Measurements from ENCODE around the gene PDE10A. TPM values are rescaled to one million over a fixed set of nuclear protein-coding genes. Genes with fewer than 3 reads are reported as not detected.
"Not testable (repeated sequence)": the region's sequence is repeated elsewhere in the genome, so short reads cannot be mapped to it uniquely, and the experiment has no call there.

The PDE10A gene
- total RNA-seq, 4 donors from 2014 or later = 2.9 to 8.8 (median 3.9) TPM

DNA sequence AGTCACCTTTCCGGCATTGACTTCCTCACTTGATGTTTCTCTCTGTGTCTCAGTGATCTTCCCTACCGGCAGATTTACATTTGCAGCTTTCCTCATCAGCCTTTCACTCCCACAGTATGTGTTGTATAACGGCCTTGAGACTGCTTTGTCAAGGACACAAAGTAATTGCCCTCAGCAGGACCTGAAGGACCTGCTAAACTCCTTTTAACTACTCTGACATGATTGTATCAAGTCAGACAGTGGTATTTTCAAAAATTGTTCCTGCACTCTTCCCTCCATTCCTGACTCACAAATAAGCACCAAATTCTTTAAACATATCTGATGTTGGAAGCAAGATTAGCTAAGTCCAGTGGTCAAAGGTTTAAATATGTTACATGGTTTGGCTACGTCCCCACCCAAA, 62.4 kb downstream of the PDE10A start:
- H3K27me3 ChIP-seq = no peaks in the 10 kb centered on the region
- DNase-seq (ENCODE audit: extremely low spot score) = no peak
- no peak for TF ChIP-seq POLR2A (IDR thresholded peaks at IDR 0.05; ENCODE audit: low read depth)
- no peak for TF ChIP-seq EP300 (IDR thresholded peaks at IDR 0.05)
- TF ChIP-seq, protein P1, sequence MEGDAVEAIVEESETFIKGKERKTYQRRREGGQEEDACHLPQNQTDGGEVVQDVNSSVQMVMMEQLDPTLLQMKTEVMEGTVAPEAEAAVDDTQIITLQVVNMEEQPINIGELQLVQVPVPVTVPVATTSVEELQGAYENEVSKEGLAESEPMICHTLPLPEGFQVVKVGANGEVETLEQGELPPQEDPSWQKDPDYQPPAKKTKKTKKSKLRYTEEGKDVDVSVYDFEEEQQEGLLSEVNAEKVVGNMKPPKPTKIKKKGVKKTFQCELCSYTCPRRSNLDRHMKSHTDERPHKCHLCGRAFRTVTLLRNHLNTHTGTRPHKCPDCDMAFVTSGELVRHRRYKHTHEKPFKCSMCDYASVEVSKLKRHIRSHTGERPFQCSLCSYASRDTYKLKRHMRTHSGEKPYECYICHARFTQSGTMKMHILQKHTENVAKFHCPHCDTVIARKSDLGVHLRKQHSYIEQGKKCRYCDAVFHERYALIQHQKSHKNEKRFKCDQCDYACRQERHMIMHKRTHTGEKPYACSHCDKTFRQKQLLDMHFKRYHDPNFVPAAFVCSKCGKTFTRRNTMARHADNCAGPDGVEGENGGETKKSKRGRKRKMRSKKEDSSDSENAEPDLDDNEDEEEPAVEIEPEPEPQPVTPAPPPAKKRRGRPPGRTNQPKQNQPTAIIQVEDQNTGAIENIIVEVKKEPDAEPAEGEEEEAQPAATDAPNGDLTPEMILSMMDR (IDR thresholded peaks at IDR 0.05) = no peak
- TF ChIP-seq POLR2AphosphoS5 (IDR thresholded peaks at IDR 0.05) = no peak
- no peak overlapping the region for H3K4me3 ChIP-seq
- H3K36me3 ChIP-seq = no peaks in the 10 kb centered on the region
- WGBS = 65% methylated on average over 4 of the region's 4 CpGs
- H3K27ac ChIP-seq (replicated peaks in 1 of 4) = no peak overlapping the region
- no peaks in the 10 kb centered on the region for H3K9me3 ChIP-seq
- intact Hi-C loops (cut with DNase I) = no loop called here
- H3K4me1 ChIP-seq = no peaks in the 10 kb centered on the region

DNA sequence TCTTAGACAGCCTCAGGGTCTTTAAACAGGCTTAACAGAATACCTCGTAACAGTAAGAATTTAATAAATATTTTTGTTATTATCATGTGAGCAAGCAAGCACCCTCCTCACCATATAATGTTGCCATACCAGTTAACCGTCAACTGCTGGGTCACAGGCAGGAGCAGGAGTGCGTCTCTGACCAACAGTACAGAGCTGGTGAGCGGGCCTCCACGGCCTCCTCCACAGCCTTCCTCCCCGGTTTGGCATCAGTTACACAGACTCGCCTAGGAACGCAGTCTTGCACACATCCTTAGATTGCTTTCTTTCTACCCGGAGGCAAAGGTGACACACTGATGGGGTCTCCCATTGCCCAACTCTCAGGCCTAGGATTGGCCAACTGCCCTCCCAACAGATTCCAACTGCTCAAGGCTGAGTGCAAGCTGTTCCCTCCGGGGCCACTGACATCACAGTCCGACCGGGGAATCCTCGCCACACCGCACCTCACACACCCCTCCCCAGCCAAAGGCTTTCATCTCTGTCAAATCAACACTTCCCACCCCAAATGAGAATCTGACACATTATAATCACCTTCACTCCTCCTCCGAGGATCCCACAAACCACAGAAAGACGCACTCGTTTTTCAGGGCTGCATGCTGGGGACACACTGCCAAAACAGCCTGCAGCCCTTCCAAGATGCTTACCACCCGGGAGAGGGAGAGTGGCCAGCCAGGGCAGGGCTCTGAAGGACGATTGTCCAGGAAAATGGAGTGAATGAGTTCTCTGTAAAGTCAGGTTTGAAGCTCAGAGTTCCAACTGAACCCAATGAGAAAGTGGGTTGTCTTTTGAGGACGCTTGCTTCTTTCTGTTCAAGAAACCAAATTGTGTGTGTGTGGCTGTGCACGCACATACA, 63.2 kb downstream of the PDE10A start:
- H3K36me3 ChIP-seq = no peaks in the 10 kb centered on the region
- H3K27ac ChIP-seq (replicated peaks in 1 of 4) = no peak overlapping the region
- TF ChIP-seq POLR2A (IDR thresholded peaks at IDR 0.05; ENCODE audit: low read depth) (no peak), EP300 (IDR thresholded peaks at IDR 0.05) (no peak), POLR2AphosphoS5 (IDR thresholded peaks at IDR 0.05) (no peak)
- no peaks in the 10 kb centered on the region for H3K9me3 ChIP-seq
- H3K27me3 ChIP-seq = no peaks in the 10 kb centered on the region
- intact Hi-C loops (cut with DNase I) = no loop called here
- 86% methylated on average over 20 of the region's 21 CpGs for WGBS
- no peak for DNase-seq (ENCODE audit: extremely low spot score)
- no peaks in the 10 kb centered on the region for H3K4me1 ChIP-seq
- H3K4me3 ChIP-seq = no peak overlapping the region

GRCh38 chr6:165599121-165599520, 63.9 kb downstream of the PDE10A start:
- no peak for DNase-seq (ENCODE audit: extremely low spot score)
- Histone ChIP-seq H3K27ac (replicated peaks in 1 of 4) (no peak overlapping the region), H3K27me3 (no peaks in the 10 kb centered on the region), H3K9me3 (no peaks in the 10 kb centered on the region), H3K36me3 (no peaks in the 10 kb centered on the region), H3K4me3 (no peak overlapping the region), H3K4me1 (no peaks in the 10 kb centered on the region)
- WGBS = 89% methylated on average over 3 of the region's 3 CpGs
- TF ChIP-seq, protein P1 (IDR thresholded peaks at IDR 0.05) = no peak
- TF ChIP-seq POLR2AphosphoS5 (IDR thresholded peaks at IDR 0.05) (no peak), EP300 (IDR thresholded peaks at IDR 0.05) (no peak), POLR2A (IDR thresholded peaks at IDR 0.05; ENCODE audit: low read depth) (no peak)
- intact Hi-C loops (cut with DNase I) = no loop called here

DNA sequence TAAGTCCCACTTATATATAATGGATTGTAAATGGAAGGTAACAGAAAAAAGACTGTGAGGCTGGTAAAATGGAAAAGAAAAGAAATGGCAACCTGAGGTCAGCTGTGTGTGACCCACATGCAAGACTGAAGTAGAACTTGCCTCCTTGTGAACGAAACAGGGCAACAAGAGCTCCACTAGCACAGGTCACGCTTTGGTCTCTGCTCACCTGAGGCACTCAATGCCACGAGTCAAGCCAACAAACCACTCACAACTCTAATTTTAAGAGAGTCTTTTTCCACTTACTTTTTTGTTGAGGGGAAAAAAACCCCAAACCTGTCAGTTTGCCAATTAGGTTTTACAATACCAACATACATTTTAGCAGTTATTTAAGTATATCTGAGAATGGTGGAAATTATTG, 65.2 kb downstream of the PDE10A start:
- no peak overlapping the region for H3K27ac ChIP-seq (replicated peaks in 1 of 4)
- 90% methylated on average over 3 of the region's 3 CpGs for WGBS
- no peaks in the 10 kb centered on the region for H3K36me3 ChIP-seq
- no peak for DNase-seq (ENCODE audit: extremely low spot score)
- no peaks in the 10 kb centered on the region for H3K27me3 ChIP-seq
- intact Hi-C loops (cut with DNase I) = no loop called here
- no peak for TF ChIP-seq POLR2AphosphoS5 (IDR thresholded peaks at IDR 0.05)
- TF ChIP-seq POLR2A (IDR thresholded peaks at IDR 0.05; ENCODE audit: low read depth) = no peak
- TF ChIP-seq, protein P1 (IDR thresholded peaks at IDR 0.05) = no peak
- no peaks in the 10 kb centered on the region for H3K9me3 ChIP-seq
- no peaks in the 10 kb centered on the region for H3K4me1 ChIP-seq
- no peak overlapping the region for H3K4me3 ChIP-seq

DNA sequence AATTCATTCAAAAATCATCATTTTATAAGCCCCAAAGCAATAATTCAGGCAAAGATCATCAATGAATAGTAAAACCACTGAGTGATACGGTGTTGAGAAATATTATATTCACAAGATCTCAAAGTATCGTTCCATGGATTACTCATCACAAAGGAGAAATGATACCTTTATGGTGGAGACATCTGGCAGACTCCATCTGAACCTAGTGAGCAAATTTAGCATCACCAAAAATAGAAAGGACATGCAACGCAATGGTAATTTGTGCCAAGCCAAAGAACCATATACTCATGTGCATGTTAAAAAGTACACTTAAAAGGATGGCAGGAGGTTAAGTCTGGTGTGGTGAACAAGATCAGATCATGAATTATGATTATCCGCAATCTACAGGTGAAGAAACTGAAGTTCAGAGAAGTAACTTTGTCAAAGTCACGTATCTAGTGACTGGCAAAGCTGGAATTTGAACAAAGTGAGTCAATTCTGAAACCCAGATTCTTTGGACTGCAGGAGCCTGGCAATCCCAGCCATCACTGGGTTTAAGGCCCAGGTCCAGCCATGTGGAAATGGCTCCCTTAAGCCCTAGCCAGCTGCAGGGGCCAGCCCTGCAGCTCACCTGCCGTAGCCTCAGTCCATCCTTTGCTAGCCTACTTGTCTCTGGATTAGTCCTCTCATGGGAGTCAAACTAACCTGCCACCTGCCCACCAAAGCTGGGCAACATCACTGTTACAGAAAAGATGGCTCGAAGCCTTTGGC, 68.3 kb downstream of the PDE10A start:
- intact Hi-C loops (cut with DNase I) = no loop called here
- WGBS = 82% methylated on average over 7 of the region's 7 CpGs
- no peak overlapping the region for H3K27ac ChIP-seq (replicated peaks in 1 of 4)

DNA sequence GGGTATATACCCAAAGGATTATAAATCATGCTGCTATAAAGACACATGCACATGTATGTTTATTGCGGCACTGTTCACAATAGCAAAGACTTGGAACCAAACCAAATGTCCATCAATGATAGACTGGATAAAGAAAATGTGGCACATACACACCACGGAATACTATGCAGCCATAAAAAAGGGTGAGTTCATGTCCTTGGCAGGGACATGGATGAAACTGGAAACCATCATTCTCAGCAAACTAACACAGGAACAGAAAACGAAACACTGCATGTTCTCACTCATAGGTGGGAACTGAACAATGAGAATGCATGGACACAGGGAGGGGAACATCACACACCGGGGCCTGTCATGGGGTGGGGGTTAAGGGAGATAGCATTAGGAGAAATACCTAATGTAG, 70.1 kb downstream of the PDE10A start:
- H3K27me3 ChIP-seq; DNase-seq (ENCODE audit: extremely low spot score); H3K4me3 ChIP-seq; H3K27ac ChIP-seq (replicated peaks in 1 of 4); H3K36me3 ChIP-seq; H3K4me1 ChIP-seq; intact Hi-C loops (cut with DNase I); H3K9me3 ChIP-seq: not testable (repeated sequence)
- WGBS = 96% methylated on average over 4 of the region's 4 CpGs

More for the DNA sequence above, 68.3 kb downstream of the PDE10A start:
- TF ChIP-seq POLR2AphosphoS5 (IDR thresholded peaks at IDR 0.05) (no peak), POLR2A (IDR thresholded peaks at IDR 0.05; ENCODE audit: low read depth) (no peak), EP300 (IDR thresholded peaks at IDR 0.05) (no peak)
- TF ChIP-seq, protein P1 (IDR thresholded peaks at IDR 0.05) = no peak
- no peak overlapping the region for H3K4me3 ChIP-seq
- H3K9me3 ChIP-seq = no peaks in the 10 kb centered on the region
- H3K4me1 ChIP-seq = no peaks in the 10 kb centered on the region
- no peak for DNase-seq (ENCODE audit: extremely low spot score)
- H3K36me3 ChIP-seq = no peaks in the 10 kb centered on the region
- H3K27me3 ChIP-seq = no peaks in the 10 kb centered on the region

All from esophagus muscularis mucosa (tissue), 4 donors.